ENCODE results near the gene DPYSL3. TPM values are rescaled to one million over a fixed set of nuclear protein-coding genes. Genes with fewer than 3 reads are reported as not detected.

The DPYSL3 gene
- total RNA-seq, 4 donors from 2014 or later = 31.3 to 46.0 (median 35.1) TPM

DNA sequence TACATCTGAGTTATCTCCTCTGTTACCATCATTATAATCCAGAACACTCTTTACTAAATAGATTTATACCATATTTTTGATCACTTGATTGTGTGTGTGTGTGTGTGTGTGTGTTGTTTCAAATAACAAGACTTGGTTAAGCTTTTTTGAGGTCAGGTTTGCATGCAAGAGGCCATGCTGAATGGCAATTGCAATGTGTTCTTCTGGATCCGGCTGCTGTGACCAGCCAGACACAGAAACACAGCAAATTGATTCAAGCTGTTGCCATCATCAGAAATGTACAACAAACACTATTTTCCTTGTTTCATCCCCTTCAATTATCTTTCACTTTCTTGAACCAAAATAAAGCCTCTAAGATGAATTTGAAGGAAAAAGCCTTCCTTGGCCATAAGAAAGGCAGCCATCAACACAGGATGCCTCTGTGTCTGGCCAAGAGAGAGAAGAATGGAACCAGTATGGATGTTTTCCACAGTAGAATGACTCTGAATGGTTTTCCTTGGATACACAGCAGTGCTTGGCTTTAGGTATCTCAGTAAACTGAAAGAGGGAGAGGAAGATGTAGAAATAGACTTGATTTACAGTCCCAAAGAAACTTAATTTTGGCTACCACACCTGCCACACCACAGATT lies 53.9 kb downstream of the DPYSL3 start:
- no peak for TF ChIP-seq CTCF (IDR thresholded peaks at IDR 0.05; ENCODE audit: low read depth)

GRCh38 chr5:147454996-147455677 lies 54.7 kb downstream of the DPYSL3 start:
- no peak for TF ChIP-seq CTCF (IDR thresholded peaks at IDR 0.05; ENCODE audit: low read depth)

DNA sequence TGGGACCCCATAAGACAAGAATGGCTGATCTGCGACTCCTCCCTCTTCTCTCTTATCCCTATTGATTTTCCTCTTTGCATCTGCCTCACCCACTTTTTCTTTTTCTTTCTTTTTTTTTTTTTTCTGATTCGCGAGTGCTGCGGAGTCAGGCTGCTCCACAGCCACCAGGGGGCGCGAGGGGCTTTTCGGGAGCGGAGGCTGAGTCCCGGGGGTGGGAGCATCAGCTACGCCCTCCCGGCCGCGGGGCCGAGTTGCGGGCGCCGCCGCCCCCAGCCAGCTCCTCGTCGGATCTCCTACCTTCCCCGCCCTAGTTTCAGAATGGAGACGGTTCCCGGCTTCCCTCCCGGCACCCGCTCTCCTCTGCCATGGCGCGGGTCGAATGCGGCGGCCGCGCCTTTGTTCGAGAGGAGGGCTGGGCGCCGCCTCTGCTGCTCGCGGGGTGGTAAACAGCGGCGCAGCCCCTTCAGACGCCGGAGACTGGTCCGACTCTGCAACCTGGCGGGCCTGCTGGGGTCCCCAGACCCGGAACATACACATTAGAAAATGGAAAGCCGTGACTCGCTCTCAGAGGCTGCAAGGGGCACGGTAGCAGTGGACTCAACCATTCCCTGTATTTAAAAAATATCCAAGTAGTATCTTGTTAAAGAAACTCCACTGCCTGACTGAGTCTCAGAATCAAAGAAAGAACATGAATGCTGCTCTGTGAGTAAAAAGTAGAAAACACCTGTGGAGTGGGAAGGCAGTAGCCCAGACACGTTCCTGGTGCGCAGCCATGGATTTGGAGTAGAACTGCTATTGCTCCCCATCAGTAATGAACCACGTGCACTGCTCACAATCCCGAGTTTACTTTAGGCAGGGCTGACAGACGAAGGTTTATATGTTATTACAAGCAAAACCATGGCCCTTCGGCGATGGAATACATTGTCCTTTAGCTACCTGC lies 55.7 kb downstream of the DPYSL3 start:
- TF ChIP-seq CTCF (IDR thresholded peaks at IDR 0.05; ENCODE audit: low read depth) = no peak

- no peak for TF ChIP-seq CTCF (IDR thresholded peaks at IDR 0.05; ENCODE audit: low read depth)
Measured at GRCh38 chr5:147452165-147452811, 57.6 kb downstream of the DPYSL3 start.

GRCh38 chr5:147451193-147451592 lies 58.7 kb downstream of the DPYSL3 start:
- no peak for TF ChIP-seq CTCF (IDR thresholded peaks at IDR 0.05; ENCODE audit: low read depth)

DNA sequence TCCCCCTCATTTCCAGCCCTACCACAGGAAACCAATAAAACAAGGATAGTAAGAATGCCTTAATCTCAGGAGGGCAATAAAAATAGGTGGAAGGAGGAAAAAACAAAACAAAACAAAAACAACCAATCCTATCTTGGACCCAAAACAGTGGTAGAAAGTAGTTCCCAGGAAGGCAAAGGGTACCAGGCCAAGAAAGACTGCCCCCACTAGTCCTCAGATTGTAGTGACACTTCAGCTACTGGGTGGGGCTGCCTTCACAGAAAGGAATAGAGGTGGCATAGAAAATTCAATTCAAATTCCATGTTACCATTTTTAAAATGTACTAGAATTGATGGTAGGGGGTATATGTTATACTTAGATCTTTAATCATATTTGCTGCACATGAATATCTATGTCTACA lies 59.3 kb downstream of the DPYSL3 start:
- no peak for TF ChIP-seq CTCF (IDR thresholded peaks at IDR 0.05; ENCODE audit: low read depth)
